Gastrocnemius medialis (tissue), 4 donors: ENCODE measurements around the gene SPNS2.

Source experiments
- CTCF ChIP-seq, 5 experiments: fragments of 450-650 bp in 3 of 5; fragments of 200-600 bp in 2 of 5; sonication (generic) in 2 of 5; IDR thresholded peaks in 4 of 5; conservative IDR thresholded peaks in 1 of 5; 1 replicate in 4 of 5; 2 replicates in 1 of 5; pipeline ENCODE4 v1.5.1; 2016 to 2019; ENCODE audit warnings: antibody characterized with exemption in 5 of 5, mild to moderate bottlenecking in 3 of 5, moderate library complexity in 3 of 5
- POLR2A ChIP-seq, 2 donors: fragments of 450-650 bp; IDR thresholded peaks; one replicate each; pipeline ENCODE4 v1.6.1; 2017; ENCODE audit warnings: antibody characterized with exemption in 2 of 2, mild to moderate bottlenecking in 2 of 2, moderate library complexity in 2 of 2

GRCh38 chr17:4538236-4539002, 39.7 kb downstream of the SPNS2 start:
- TF ChIP-seq CTCF (IDR thresholded peaks at IDR 0.05 in 4 of 5, conservative IDR thresholded peaks at IDR 0.05 in 1 of 5) (no peak), POLR2A (IDR thresholded peaks at IDR 0.05) (no peak)
